Measurements from ENCODE around the gene FOXQ1. TPM values are rescaled to one million over a fixed set of nuclear protein-coding genes. Genes with fewer than 3 reads are reported as not detected.
A peak's percentile ranks its signal among the peaks of the same experiment; 100 is the strongest.

The FOXQ1 gene
- total and polyA plus RNA-seq, 2 of the 13 experiments (the other 11 are each of a cell fraction or from before 2014, with no cell fraction given) = 35.2 to 39.8 TPM

GRCh38 chr6:1267790-1268762 is 43.8 kb upstream of the FOXQ1 start (continued):
- TF ChIP-seq, protein P1, sequence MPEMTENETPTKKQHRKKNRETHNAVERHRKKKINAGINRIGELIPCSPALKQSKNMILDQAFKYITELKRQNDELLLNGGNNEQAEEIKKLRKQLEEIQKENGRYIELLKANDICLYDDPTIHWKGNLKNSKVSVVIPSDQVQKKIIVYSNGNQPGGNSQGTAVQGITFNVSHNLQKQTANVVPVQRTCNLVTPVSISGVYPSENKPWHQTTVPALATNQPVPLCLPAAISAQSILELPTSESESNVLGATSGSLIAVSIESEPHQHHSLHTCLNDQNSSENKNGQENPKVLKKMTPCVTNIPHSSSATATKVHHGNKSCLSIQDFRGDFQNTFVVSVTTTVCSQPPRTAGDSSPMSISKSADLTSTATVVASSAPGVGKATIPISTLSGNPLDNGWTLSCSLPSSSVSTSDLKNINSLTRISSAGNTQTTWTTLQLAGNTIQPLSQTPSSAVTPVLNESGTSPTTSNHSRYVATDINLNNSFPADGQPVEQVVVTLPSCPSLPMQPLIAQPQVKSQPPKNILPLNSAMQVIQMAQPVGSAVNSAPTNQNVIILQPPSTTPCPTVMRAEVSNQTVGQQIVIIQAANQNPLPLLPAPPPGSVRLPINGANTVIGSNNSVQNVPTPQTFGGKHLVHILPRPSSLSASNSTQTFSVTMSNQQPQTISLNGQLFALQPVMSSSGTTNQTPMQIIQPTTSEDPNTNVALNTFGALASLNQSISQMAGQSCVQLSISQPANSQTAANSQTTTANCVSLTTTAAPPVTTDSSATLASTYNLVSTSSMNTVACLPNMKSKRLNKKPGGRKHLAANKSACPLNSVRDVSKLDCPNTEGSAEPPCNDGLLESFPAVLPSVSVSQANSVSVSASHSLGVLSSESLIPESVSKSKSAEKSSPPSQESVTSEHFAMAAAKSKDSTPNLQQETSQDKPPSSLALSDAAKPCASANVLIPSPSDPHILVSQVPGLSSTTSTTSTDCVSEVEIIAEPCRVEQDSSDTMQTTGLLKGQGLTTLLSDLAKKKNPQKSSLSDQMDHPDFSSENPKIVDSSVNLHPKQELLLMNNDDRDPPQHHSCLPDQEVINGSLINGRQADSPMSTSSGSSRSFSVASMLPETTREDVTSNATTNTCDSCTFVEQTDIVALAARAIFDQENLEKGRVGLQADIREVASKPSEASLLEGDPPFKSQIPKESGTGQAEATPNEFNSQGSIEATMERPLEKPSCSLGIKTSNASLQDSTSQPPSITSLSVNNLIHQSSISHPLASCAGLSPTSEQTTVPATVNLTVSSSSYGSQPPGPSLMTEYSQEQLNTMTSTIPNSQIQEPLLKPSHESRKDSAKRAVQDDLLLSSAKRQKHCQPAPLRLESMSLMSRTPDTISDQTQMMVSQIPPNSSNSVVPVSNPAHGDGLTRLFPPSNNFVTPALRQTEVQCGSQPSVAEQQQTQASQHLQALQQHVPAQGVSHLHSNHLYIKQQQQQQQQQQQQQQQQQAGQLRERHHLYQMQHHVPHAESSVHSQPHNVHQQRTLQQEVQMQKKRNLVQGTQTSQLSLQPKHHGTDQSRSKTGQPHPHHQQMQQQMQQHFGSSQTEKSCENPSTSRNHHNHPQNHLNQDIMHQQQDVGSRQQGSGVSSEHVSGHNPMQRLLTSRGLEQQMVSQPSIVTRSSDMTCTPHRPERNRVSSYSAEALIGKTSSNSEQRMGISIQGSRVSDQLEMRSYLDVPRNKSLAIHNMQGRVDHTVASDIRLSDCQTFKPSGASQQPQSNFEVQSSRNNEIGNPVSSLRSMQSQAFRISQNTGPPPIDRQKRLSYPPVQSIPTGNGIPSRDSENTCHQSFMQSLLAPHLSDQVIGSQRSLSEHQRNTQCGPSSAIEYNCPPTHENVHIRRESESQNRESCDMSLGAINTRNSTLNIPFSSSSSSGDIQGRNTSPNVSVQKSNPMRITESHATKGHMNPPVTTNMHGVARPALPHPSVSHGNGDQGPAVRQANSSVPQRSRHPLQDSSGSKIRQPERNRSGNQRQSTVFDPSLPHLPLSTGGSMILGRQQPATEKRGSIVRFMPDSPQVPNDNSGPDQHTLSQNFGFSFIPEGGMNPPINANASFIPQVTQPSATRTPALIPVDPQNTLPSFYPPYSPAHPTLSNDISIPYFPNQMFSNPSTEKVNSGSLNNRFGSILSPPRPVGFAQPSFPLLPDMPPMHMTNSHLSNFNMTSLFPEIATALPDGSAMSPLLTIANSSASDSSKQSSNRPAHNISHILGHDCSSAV (CRISPR knock-in tag; IDR thresholded peaks at IDR 0.05; ENCODE audit: borderline replicate concordance) = no peak
- TF ChIP-seq PHF5A (CRISPR knock-in tag; IDR thresholded peaks at IDR 0.05; ENCODE audit: low read depth, unreplicated experiment) = peak; percentile 93
- peak; percentile 81 for TF ChIP-seq ZFX (CRISPR knock-in tag; IDR thresholded peaks at IDR 0.05; ENCODE audit: low read depth)
- TF ChIP-seq, protein P2, sequence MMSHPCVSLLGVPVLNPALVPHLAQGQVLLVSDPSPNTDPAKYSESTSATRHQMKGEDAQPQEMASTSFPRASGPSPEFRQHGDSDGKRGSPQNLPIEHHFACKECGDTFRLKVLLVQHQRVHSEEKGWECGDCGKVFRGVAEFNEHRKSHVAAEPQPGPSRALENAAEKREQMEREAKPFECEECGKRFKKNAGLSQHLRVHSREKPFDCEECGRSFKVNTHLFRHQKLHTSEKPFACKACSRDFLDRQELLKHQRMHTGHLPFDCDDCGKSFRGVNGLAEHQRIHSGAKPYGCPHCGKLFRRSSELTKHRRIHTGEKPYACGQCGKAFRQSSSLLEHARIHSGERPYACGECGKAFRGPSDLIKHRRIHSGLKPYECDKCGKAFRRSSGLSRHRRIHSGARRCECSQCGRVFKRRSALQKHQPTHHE (CRISPR knock-in tag; IDR thresholded peaks at IDR 0.05; ENCODE audit: borderline replicate concordance) = peak; percentile 92; the same call in 1 of the 2 replicates
- no peak for TF ChIP-seq MTF2 (CRISPR knock-in tag; IDR thresholded peaks at IDR 0.05; ENCODE audit: borderline replicate concordance)
- peak; percentile 92 for TF ChIP-seq HNF1A (IDR thresholded peaks at IDR 0.05; ENCODE audit: low read depth)
- peak; percentile 98 for TF ChIP-seq HNF1A (CRISPR knock-in tag; IDR thresholded peaks at IDR 0.05; ENCODE audit: borderline replicate concordance)
- peak; percentile 96 for TF ChIP-seq JUN (CRISPR knock-in tag; IDR thresholded peaks at IDR 0.05)
- TF ChIP-seq TCF7L2 (IDR thresholded peaks at IDR 0.05; ENCODE audit: low read depth, low read length) = peak; percentile 95
- TF ChIP-seq, protein P3, sequence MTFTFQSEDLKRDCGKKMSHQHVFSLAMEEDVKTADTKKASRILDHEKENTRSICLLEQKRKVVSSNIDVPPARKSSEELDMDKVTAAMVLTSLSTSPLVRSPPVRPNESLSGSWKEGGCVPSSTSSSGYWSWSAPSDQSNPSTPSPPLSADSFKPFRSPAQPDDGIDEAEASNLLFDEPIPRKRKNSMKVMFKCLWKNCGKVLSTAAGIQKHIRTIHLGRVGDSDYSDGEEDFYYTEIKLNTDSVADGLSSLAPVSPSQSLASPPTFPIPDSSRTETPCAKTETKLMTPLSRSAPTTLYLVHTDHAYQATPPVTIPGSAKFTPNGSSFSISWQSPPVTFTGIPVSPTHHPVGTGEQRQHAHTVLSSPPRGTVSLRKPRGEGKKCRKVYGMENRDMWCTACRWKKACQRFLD (CRISPR knock-in tag; IDR thresholded peaks at IDR 0.05; ENCODE audit: borderline replicate concordance) = peak; percentile 65; the same call in 1 of the 2 replicates
- TF ChIP-seq, protein P4, sequence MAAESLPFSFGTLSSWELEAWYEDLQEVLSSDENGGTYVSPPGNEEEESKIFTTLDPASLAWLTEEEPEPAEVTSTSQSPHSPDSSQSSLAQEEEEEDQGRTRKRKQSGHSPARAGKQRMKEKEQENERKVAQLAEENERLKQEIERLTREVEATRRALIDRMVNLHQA (CRISPR knock-in tag; IDR thresholded peaks at IDR 0.05) = no peak
